Measurements from ENCODE around the gene PVRIG. TPM values are rescaled to one million over a fixed set of nuclear protein-coding genes. Genes with fewer than 3 reads are reported as not detected.

Gene PVRIG
- total RNA-seq, 4 donors from 2014 or later: 0.23 to 1.5 (median 1.4) TPM; not detected in 1

DNA sequence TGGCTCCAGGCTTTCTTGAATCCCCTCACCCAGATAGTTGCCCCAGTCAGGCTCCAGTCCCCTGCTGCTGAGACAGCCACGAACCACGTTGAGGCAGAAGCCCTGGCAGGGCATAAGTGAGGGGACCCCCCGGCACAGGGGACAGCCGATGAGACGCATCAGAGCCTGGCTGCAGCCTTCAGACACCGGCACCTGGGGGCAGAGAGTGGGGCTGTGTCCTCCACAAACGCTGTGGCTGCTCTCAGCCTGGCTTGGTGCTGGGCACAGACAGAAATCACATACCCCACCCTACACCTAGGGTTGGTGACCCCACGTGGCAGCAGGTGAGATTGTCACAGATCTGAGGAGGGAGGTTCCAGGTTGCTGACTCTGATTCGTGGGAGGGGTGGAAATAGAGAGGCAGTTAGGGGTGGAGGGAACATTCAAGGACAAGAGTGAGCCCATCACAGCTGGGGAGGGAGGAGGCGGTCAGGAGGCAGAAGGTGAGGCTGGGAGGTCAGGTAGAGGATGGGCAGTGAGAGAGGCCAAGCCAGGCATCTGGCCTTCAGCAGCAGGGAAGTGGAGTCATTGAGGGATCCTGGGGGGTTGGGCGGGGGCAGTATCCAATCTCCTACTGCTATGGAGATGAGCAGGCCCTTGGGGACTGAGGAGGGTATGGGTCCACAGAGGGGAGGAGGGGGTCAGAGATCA lies 45.8 kb upstream of the PVRIG start:
- no peaks in the 10 kb centered on the region for H3K9me3 ChIP-seq
- no peaks in the 10 kb centered on the region for H3K36me3 ChIP-seq
- H3K4me1 ChIP-seq: peaks cover 21 to 41% (median 34%) of the 10 kb centered on the region in 4 donors
- H3K27me3 ChIP-seq: peaks cover 0 to 22% (median 7%) of the 10 kb centered on the region in 4 donors
- WGBS: 93% methylated on average over 6 of the region's 11 CpGs
- no peak for DNase-seq (ENCODE audit: extremely low spot score)
- no peak overlapping the region for H3K4me3 ChIP-seq
- intact Hi-C loops (cut with DNase I): no loop called here
- no peak overlapping the region for H3K27ac ChIP-seq (replicated peaks in 1 of 4)
- TF ChIP-seq POLR2AphosphoS5 (IDR thresholded peaks at IDR 0.05) (no peak), EP300 (IDR thresholded peaks at IDR 0.05) (no peak), POLR2A (IDR thresholded peaks at IDR 0.05; ENCODE audit: low read depth) (no peak)
- TF ChIP-seq, protein P1, sequence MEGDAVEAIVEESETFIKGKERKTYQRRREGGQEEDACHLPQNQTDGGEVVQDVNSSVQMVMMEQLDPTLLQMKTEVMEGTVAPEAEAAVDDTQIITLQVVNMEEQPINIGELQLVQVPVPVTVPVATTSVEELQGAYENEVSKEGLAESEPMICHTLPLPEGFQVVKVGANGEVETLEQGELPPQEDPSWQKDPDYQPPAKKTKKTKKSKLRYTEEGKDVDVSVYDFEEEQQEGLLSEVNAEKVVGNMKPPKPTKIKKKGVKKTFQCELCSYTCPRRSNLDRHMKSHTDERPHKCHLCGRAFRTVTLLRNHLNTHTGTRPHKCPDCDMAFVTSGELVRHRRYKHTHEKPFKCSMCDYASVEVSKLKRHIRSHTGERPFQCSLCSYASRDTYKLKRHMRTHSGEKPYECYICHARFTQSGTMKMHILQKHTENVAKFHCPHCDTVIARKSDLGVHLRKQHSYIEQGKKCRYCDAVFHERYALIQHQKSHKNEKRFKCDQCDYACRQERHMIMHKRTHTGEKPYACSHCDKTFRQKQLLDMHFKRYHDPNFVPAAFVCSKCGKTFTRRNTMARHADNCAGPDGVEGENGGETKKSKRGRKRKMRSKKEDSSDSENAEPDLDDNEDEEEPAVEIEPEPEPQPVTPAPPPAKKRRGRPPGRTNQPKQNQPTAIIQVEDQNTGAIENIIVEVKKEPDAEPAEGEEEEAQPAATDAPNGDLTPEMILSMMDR (IDR thresholded peaks at IDR 0.05): no peak

DNA sequence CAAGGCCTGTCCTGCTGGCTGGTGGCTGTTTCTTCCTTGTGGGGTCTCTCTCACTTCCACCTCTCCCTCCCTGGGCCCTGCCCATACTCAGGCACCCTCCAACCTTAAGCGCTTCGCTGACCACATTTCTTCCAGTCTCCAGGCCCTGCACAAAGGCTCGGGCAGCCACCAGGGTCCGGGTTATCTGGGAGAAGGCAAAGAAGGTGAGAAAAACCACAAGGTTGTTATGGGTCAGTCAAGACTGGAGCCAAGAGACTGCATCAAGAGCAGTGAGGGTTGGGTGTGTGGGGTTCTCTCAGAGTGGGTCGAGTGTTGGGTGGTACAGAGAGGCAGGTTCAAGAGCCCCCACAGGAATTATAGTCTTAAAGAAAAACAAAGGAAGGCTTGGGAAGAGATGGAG lies 45.2 kb upstream of the PVRIG start:
- no peak overlapping the region for H3K27ac ChIP-seq (replicated peaks in 1 of 4)
- H3K4me1 ChIP-seq: peaks cover 21 to 39% (median 30%) of the 10 kb centered on the region in 4 donors
- intact Hi-C loops (cut with DNase I): no loop called here
- no peaks in the 10 kb centered on the region for H3K9me3 ChIP-seq
- DNase-seq (ENCODE audit: extremely low spot score): no peak
- no peak for TF ChIP-seq POLR2A (IDR thresholded peaks at IDR 0.05; ENCODE audit: low read depth)
- TF ChIP-seq EP300 (IDR thresholded peaks at IDR 0.05): no peak
- TF ChIP-seq, protein P1 (IDR thresholded peaks at IDR 0.05): no peak
- TF ChIP-seq POLR2AphosphoS5 (IDR thresholded peaks at IDR 0.05): no peak
- H3K27me3 ChIP-seq: peaks cover 0 to 22% (median 7%) of the 10 kb centered on the region in 4 donors
- WGBS: 87% methylated on average over 5 of the region's 5 CpGs
- H3K36me3 ChIP-seq: no peaks in the 10 kb centered on the region
- H3K4me3 ChIP-seq: no peak overlapping the region

DNA sequence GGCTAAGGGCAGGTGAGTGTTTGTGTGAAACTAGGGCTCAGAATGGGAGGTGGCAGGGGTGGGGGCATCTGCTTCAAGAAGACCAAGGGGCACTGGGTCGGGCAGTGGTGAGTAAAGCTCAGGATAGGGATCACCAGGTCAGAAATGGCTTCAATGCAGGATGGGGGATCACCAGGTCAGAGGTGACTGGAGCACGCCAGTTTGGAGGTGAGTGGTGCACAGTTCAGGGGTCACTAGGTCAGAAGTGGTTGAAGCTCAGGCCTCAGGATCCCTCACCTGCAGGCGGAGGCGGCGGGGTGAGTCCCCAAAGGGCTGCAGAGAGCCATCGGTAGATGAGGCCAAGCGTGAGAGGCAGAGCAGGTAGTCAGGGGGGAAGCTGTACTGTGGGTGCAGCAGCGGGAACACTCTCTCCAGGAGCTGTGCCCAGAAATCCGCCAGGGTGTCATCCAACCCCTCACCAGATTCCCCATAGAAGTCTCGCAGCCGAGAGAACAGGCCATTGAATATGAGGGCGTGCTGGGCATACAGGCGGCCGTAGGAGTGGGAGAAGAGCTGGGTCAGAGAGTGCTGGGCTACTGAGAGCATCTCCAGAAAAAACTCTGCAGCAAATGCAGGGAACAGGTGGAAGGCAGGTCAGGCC lies 44.3 kb upstream of the PVRIG start:
- Histone ChIP-seq H3K36me3 (no peaks in the 10 kb centered on the region), H3K4me3 (no peak overlapping the region), H3K9me3 (no peaks in the 10 kb centered on the region), H3K4me1 (peaks cover 21 to 39% (median 30%) of the 10 kb centered on the region in 4 donors), H3K27me3 (peaks cover 0 to 22% (median 7%) of the 10 kb centered on the region in 4 donors), H3K27ac (replicated peaks in 1 of 4) (no peak overlapping the region)
- WGBS: 94% methylated on average over 14 of the region's 14 CpGs
- intact Hi-C loops (cut with DNase I): no loop called here
- TF ChIP-seq EP300 (IDR thresholded peaks at IDR 0.05) (no peak), POLR2AphosphoS5 (IDR thresholded peaks at IDR 0.05) (no peak), POLR2A (IDR thresholded peaks at IDR 0.05; ENCODE audit: low read depth) (no peak)
- TF ChIP-seq, protein P1 (IDR thresholded peaks at IDR 0.05): no peak
- DNase-seq (ENCODE audit: extremely low spot score): no peak

DNA sequence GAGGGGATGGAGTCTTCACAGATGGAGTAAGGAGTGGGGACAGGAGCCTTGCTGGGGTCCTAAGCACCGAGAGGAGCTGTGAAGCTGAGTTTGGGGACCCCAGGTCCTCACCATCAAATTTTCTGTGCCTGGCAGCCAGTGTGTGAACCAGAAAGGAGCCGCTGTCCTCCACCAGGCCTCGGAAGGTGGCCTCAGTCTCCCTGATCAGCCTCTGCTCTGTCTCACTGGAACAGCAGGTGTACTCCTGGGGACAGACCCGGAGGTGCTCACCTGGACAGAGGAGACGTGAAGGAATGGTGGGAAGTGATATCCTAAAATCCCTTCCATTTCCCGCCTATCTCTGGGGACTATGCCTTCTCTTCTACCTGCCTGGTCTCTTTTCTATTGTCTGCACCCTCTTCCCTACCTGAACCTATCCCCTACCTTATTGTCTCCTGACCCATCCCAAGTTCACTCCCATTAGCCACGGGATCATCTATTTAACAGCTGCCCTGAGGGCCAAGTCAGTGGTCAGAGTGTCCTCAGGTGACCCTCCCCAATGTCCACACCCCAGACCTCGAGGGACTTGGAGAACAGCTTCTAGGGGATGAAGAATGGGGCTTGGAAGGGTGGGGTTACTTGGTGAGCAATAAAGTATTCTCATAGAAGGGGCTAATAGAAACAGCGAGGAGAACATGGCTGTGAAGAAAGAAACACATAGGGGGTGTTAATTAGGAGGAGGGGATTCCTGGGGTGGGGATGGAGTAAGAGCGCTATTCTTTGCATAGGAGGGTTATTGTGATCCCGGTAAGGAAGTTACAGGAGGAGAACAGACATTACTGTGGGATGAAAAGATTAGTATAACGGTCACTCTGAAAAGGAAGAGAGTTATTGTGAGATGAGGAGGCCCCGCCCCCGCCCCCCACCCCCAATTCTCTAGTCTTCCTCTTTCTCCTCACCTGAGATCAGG lies 43.4 kb upstream of the PVRIG start:
- H3K36me3 ChIP-seq: no peaks in the 10 kb centered on the region

More for the DNA sequence above, 43.4 kb upstream of the PVRIG start:
- H3K27ac ChIP-seq (replicated peaks in 1 of 4): peak overlapping the region in 3 of 4 donors; percentile 29 to 59 (median 49)
- H3K4me1 ChIP-seq: peaks cover 21 to 31% (median 24%) of the 10 kb centered on the region in 4 donors
- DNase-seq (ENCODE audit: extremely low spot score): no peak
- H3K27me3 ChIP-seq: peaks cover 0 to 14% (median 3%) of the 10 kb centered on the region in 4 donors
- TF ChIP-seq POLR2AphosphoS5 (IDR thresholded peaks at IDR 0.05): no peak
- intact Hi-C loops (cut with DNase I): no loop called here
- H3K4me3 ChIP-seq: peak overlapping the region; percentile 45 to 59 (median 51)
- WGBS: 51% methylated on average over 14 of the region's 14 CpGs
- no peaks in the 10 kb centered on the region for H3K9me3 ChIP-seq

All from esophagus muscularis mucosa (tissue), 4 donors.